ENCODE measurements around the gene DCP1B.

Gene DCP1B

DNA sequence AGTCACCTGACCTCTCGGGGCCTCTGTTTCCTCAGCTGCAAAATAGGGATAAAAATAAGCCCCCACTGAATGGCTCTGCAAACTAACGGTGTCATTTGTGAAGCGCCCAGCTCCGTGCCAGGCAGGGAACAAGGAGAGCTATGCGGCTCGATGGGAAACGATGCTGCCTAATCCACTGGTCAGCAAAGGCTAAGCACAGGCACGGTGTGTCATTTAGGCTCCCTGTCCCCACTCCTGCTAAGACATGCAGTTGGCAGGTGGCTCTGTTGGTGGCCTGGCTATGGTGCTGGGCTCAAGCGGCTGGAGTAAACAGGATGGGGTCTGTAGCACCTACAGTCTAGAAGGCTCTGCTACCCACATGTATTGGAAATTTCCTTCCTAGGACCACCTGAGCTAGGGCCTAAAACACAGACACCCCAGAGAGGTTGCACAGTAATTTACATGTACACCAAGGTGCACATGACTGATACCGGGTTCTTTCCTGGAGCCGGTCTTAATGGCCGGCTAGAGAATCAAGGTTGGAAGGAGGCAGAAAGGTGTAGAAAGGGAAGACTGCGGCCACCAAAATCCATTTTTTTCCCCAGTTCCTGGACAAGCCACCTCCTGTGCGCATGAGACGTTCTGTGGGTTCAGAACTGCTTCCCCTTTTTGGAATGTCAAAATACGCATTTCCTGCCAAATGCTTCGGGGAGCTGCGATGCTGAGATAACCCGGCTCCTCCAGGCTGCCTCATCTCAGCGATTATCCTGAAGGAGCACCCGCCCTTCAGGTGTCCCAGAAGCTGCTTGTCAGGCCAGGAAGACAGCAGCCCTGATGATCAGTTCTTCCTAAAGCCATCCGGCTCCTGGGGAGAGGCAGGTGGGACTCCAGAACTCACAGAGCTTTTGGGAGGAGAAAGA is 86.8 kb downstream of the DCP1B start:
- no peak for DNase-seq

GRCh38 chr12:1916371-1917171 is 87.7 kb downstream of the DCP1B start:
- no peak for DNase-seq

DNA sequence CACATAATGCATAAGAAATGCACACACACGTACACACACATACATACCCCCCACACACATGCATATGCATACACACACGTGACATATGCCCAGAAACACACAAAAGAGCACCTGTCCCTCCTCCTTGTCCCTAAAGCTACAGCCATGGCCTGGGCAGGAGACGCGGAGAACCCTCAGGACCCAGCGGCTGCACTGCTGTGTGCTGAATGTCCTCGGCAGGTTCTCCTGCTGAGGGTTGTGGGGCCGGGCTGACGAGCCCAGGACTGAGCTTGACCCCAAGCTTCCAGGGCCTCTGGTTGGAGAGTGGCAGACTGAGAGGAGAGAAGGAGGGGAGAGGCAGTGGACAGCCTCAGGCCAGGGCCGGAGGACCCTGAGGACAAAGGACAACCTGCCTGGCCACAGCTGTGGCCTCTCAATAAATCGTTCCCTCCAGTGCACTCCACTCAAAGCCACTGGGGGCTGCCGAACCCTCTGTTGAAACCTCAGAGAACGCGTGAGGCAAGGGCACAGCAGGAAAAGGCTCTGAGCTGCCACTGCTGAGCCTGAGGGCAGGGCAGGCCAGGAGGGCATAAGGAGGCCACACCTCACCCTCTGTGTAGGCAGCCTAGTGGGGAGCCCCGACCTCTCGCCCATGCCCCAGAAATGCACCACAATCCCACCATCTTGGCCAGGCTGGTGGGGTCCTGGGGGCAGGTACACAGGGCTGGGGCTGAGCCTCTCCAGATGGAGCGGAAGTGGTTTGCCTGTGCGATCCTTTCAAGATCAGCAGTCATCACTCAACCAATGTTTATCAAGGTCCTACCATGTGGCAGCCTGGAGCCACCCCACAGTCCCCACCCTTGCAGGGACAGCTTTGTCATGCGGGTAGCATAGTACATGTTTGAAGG is 88.9 kb downstream of the DCP1B start:
- no peak for DNase-seq

- DNase-seq, result no peak
These were observed 89.9 kb downstream of the DCP1B start for GRCh38 chr12:1914114-1914911.

DNA sequence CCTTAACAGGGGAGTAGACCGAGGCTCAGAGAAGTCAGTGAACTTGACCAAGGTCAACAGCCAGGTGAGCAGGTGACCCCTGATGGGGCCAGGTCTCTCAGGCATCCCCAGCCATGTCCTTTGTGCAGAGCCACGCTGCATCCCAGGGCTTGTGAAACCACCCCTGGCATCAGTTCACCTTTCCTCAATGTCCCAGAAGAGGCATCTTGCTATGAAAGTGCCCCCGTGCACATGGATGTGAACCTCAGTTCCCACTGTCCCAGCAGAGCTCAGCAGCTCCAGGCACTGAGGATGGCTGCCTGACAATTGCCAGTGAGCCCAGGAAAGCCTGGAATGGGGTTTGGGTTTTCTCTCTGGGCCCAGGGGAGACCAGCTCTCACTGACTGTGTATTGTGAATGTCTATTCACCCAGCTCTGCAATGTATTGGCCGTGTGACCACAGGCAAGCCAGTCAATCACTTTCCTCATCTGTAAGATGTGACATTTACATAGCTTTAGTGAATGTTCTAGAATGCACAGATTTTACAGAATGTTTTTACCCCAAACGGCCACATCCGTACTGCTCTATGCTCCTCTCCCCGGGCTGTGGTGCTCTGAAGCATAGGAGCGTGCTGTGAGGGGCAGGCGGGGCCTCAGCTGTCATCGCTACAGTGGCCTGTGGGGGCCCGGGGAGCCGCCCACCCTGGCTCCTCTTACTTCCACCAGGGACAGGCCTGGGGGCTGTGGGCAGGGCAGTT is 90.7 kb downstream of the DCP1B start:
- DNase-seq, result no peak

GRCh38 chr12:1912580-1913376 is 91.5 kb downstream of the DCP1B start:
- DNase-seq, result no peak

DNA sequence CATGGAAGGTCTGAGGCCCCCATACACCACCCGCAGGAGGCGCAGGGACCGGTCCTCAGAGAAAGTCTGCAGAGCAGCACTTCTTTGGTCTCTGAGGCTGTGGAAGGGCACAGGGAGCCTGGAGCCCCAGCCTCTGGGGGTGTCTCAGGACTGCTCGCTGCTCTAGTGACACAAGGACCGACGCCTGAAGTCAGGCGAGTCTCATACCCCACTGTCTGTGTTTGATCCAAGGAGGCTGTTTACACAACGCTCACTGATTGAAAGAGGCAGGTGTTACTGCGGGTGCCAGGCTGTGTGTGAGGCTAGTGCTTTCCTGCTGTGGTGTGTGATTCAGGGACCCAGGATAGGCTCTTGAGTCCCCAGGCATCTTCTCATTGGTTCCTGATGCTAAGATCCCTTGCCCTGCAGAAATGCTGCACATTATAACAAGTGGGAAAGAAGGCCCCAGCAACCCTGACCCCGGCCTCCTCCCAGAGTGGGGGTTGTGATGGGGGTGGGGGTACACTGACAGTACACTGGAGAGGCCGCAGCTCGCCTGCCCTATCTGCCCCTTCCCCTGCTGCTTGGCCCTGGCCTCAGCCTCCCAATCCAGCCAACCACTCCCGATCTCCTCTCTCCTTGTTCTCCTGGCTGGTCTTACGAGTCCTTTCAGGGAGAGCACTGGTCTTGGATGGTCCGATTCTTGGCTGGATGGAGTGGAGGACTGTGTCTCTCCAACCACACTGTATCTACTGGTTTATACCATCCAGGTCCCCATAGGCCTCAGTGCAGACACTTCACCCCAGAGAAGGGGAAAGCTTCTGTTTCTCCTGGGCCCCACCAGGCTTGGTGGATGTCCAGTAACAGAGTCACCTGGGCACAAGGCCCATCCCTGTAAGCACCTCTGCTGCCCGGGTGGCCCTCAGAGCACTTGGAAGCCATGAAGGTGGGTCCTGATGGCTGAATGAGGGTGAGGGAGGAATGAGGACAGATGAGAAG is 92.4 kb downstream of the DCP1B start:
- no peak for DNase-seq

DNA sequence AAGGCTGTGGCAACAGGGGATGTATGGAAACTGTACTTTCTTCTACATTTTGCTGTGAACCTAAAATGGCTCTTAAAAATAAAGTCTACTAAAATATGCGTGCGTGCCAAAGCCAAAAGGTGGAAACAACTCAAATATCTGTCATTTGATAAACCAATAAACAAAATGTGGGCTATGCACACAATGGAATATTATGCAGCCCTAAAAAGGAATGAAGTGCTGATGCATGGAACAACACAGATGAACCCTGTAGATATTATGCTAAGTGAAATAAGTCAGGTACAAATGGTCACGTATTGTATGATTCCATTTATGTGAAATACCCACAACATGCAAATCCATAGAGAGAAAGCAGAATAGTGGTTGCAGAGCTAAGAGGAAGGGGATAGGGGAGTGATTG is 93.8 kb downstream of the DCP1B start:
- DNase-seq, result no peak

DNA sequence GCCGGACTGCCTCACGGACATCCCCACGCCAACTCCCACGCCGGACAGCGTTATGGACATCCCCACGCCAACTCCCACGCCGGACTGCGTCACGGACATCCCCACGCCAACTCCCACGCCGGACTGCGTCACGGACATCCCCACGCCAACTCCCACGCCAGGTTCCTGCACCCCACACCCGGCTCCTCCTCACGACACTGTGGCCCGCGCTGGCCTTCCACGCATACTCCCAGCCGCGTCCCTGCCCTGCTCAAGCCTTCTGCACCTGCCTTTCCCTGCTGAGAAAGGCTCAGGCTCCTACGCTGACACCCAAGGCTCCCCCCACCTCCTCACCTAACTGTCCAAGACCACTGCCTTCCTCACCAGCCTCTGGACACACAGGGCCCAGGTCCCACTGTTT is 95.5 kb downstream of the DCP1B start:
- DNase-seq, result no peak

DNA sequence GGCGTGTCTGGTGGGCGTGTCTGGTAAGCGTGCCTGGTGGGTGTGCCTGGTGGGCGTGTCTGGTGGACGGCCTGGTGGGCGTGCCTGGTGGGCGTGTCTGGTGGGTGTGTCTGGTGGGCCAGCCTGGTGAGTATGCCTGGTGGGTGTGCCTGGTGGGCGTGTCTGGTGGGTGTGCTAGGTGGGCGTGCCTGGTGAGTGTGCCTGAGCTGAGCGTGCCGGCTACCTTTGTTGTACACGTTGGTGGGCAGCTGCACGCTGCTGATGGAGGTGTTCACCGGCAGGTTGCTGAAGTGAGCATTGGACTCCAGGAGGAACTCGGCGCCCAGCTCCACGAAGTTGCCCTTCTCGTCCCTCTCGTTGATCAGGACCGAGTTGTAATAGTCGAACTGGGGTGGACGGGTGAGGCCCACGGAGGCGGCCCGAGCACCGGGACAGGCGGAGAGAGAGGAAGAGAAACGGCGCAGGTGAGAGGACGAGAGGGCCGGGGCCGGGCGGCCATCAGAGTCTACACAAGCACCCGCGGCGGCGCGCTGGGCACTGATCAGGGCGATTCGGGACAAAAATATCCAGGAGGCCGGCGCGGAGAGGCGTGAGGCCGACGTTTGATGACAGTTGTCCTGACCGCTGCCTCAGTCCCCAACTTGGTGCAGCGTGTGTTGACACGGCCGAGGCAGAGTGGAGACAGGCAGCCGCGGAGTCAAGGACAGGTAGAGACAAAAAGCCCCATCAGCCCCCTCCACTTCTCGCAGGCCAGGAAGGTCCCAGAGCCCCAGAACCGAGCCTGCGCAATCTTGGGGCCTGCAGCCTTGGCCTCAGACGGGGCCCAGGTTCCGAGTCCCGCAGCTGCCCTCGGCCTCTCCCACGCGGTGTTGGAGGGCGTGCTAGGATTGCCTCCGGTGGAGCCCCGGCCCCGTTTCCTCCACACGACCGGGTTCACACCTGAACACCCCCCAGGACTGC is 96.3 kb downstream of the DCP1B start:
- DNase-seq, result peak; percentile 7

GRCh38 chr12:1906579-1906978 is 97.7 kb downstream of the DCP1B start:
- no peak for DNase-seq

GRCh38 chr12:1904875-1905274 is 99.4 kb downstream of the DCP1B start:
- no peak for DNase-seq

DNA sequence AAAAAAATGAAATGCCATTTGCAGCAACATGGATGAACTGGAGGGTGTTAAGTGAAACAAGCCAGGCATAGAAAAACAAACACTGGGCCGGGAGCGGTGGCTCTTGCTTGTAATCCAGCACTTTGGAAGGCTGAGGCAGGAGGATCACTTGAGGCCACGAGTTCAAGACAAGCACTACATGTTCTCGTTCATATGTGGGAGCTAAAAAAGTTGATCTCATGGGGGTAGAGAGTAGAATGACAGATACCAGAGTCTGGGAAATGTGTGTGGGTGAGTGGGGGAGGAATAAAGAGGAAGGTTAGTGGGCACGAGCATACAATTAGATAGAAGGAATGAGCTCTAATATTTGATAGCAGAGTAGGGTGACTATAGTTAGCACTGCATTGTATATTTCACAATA is 107.3 kb downstream of the DCP1B start:
- no peak for DNase-seq
